ENCODE results near the gene KREMEN2.

DNA sequence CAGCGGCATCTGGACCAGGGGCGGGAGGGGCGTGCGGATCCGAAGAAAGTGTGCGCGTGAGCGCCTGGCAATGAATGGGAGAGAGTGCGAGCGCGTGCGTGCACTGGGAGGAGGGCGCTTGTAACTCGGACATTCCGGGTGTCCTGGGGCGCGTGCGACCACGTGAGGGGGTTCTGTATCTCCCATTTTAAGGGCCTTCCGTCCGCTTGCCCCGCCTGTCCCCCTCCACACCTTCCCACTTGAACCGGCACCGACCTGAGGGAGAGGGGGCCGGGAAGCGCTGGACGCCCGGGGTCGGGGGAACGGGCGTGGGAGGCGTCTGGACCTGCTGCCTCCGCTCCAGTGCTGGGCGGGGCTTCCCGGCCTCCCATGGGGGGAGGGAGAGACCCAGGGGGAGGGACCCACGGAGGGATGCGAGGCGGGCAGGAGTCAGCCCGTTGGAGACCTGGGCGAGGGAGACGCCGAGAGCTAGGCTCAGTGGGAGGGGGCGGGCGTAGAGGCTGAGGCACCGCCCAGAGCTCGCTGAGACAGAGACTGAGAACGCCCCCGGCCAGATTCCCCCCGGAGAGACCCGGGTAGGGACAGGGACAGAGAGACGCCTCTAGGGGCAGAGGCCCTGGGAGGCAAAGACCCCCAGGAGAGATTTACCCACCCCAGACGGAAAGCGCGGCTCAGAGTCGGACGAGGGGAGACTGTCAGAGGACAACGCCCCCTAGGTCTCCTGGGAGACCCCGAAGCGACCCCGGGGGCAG lies at the start of gene KREMEN2:
- no peak for TF ChIP-seq POLR2A (IDR thresholded peaks at IDR 0.05)
- TF ChIP-seq, protein P1, sequence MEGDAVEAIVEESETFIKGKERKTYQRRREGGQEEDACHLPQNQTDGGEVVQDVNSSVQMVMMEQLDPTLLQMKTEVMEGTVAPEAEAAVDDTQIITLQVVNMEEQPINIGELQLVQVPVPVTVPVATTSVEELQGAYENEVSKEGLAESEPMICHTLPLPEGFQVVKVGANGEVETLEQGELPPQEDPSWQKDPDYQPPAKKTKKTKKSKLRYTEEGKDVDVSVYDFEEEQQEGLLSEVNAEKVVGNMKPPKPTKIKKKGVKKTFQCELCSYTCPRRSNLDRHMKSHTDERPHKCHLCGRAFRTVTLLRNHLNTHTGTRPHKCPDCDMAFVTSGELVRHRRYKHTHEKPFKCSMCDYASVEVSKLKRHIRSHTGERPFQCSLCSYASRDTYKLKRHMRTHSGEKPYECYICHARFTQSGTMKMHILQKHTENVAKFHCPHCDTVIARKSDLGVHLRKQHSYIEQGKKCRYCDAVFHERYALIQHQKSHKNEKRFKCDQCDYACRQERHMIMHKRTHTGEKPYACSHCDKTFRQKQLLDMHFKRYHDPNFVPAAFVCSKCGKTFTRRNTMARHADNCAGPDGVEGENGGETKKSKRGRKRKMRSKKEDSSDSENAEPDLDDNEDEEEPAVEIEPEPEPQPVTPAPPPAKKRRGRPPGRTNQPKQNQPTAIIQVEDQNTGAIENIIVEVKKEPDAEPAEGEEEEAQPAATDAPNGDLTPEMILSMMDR (IDR thresholded peaks at IDR 0.05): no peak
